ENCODE data around the gene COBL. TPM values are rescaled to one million over a fixed set of nuclear protein-coding genes. Genes with fewer than 3 reads are reported as not detected.

COBL gene
- total RNA-seq, 2 donors from 2014 or later = 36.5 to 46.6 TPM

DNA sequence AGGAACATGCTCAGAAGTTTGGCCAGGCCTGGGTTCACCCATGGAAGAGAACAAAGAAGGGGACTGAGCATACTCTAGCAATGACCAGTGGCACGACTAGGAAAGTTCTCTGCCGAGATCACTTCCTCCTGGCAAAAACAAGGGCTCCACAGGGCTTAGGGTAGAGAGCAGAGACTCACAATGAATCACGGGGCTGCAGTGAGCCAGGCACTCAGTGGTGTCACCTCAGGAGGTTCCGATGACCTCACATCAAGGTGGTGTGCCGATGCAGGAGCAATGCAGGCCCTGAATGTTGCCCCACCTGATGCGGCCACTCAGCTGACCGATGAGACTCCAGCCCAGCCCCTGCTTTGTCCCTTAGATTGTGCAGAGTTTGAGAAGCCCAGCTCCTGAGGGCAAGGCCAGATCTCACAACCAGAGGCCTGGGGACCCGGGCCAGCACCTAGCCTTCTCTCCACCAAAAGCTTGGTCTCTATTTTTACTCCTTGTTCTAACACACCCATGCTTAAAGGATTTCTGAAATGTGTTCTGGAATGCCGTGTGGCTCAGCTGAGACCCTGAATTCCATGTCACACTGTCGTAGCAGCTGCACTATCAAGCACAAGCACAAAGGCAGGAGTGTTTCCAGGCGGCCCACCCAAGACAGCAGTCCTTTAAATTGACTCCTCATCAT is 60.9 kb downstream of the COBL start:
- WGBS = 87% methylated on average over 11 of the region's 11 CpGs
- Histone ChIP-seq H3K9me3 (no peaks in the 10 kb centered on the region), H3K36me3 (no peaks in the 10 kb centered on the region), H3K27ac (no peak overlapping the region), H3K27me3 (replicated peaks; ENCODE audit: insufficient read depth) (no peaks in the 10 kb centered on the region), H3K4me3 (no peak overlapping the region), H3K4me1 (replicated peaks) (peaks cover 9% of the 10 kb centered on the region)
- no peak for DNase-seq (ENCODE audit: low spot score)
- intact Hi-C loops (cut with DNase I) = no loop called here
- TF ChIP-seq, protein P1, sequence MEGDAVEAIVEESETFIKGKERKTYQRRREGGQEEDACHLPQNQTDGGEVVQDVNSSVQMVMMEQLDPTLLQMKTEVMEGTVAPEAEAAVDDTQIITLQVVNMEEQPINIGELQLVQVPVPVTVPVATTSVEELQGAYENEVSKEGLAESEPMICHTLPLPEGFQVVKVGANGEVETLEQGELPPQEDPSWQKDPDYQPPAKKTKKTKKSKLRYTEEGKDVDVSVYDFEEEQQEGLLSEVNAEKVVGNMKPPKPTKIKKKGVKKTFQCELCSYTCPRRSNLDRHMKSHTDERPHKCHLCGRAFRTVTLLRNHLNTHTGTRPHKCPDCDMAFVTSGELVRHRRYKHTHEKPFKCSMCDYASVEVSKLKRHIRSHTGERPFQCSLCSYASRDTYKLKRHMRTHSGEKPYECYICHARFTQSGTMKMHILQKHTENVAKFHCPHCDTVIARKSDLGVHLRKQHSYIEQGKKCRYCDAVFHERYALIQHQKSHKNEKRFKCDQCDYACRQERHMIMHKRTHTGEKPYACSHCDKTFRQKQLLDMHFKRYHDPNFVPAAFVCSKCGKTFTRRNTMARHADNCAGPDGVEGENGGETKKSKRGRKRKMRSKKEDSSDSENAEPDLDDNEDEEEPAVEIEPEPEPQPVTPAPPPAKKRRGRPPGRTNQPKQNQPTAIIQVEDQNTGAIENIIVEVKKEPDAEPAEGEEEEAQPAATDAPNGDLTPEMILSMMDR (IDR thresholded peaks at IDR 0.05) = no peak
- no peak for TF ChIP-seq POLR2A (IDR thresholded peaks at IDR 0.05)
- no peak for TF ChIP-seq POLR2AphosphoS5 (IDR thresholded peaks at IDR 0.05)

DNA sequence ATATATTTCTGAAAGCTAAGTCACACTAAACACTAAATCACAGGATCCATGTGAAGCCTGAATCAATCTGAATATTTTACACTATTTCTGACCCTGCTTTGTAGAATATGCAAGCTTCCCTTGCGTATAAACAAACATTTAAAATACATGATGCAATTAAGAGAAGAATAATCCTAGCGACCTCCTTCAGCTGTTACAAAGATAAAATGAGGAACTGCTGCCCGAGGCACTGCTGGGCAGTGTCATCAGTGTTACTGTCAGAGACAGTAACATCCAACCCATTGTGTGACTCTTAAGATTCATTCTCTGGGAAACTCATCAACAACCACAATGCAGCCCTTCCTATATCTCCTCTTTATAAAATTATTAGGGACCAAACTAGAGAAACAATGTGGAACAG is 61.6 kb downstream of the COBL start:
- Histone ChIP-seq H3K36me3 (no peaks in the 10 kb centered on the region), H3K27me3 (replicated peaks; ENCODE audit: insufficient read depth) (no peaks in the 10 kb centered on the region), H3K4me1 (replicated peaks) (peaks cover 9% of the 10 kb centered on the region), H3K9me3 (no peaks in the 10 kb centered on the region), H3K27ac (no peak overlapping the region), H3K4me3 (no peak overlapping the region)
- 82% methylated on average over 3 of the region's 3 CpGs for WGBS
- intact Hi-C loops (cut with DNase I) = no loop called here
- no peak for DNase-seq (ENCODE audit: low spot score)
- TF ChIP-seq POLR2A (IDR thresholded peaks at IDR 0.05) (no peak), POLR2AphosphoS5 (IDR thresholded peaks at IDR 0.05) (no peak)
- TF ChIP-seq, protein P1 (IDR thresholded peaks at IDR 0.05) = no peak

- H3K4me3 ChIP-seq = no peak overlapping the region
- 89% methylated on average over 3 of the region's 3 CpGs for WGBS
- H3K4me1 ChIP-seq (replicated peaks) = peaks cover 9% of the 10 kb centered on the region
- H3K27me3 ChIP-seq (replicated peaks; ENCODE audit: insufficient read depth) = no peaks in the 10 kb centered on the region
- intact Hi-C loops (cut with DNase I) = no loop called here
- H3K27ac ChIP-seq = no peak overlapping the region
- H3K36me3 ChIP-seq = no peaks in the 10 kb centered on the region
- DNase-seq (ENCODE audit: low spot score) = no peak
- H3K9me3 ChIP-seq = no peaks in the 10 kb centered on the region
- TF ChIP-seq POLR2A (IDR thresholded peaks at IDR 0.05) (no peak), POLR2AphosphoS5 (IDR thresholded peaks at IDR 0.05) (no peak)
- TF ChIP-seq, protein P1 (IDR thresholded peaks at IDR 0.05) = peak in 1 of 4 experiments; percentile 27
Observed at GRCh38 chr7:51253157-51253556, 63.5 kb downstream of the COBL start.

DNA sequence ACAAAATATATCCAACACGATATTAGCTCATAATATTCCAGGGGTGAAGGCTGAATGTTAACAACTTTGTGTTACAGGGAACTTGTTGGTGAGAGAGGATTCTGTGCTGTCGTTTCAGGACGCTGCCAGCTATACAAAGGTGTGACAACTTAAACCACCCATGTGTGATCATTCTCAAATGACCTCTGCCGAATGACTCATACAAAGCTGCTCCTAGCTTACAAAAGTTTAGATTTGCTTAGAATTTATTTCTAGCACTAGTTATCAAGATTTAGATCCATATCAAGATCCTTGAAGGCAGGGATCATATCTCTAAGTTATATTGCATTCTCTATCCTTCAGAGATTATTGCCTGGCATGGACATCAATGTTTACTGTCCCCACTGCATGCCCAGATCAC is 65.3 kb downstream of the COBL start:
- H3K36me3 ChIP-seq = no peaks in the 10 kb centered on the region
- intact Hi-C loops (cut with DNase I) = no loop called here
- TF ChIP-seq, protein P1 (IDR thresholded peaks at IDR 0.05) = no peak
- TF ChIP-seq POLR2A (IDR thresholded peaks at IDR 0.05) (no peak), POLR2AphosphoS5 (IDR thresholded peaks at IDR 0.05) (peak; percentile 33)
- DNase-seq (ENCODE audit: low spot score) = no peak
- H3K27ac ChIP-seq = peak overlapping the region; percentile 3 to 56
- H3K4me3 ChIP-seq = no peak overlapping the region
- 24% methylated on average over 4 of the region's 4 CpGs for WGBS
- H3K9me3 ChIP-seq = no peaks in the 10 kb centered on the region
- H3K27me3 ChIP-seq (replicated peaks; ENCODE audit: insufficient read depth) = no peaks in the 10 kb centered on the region
- peaks cover 9% of the 10 kb centered on the region for H3K4me1 ChIP-seq (replicated peaks)

DNA sequence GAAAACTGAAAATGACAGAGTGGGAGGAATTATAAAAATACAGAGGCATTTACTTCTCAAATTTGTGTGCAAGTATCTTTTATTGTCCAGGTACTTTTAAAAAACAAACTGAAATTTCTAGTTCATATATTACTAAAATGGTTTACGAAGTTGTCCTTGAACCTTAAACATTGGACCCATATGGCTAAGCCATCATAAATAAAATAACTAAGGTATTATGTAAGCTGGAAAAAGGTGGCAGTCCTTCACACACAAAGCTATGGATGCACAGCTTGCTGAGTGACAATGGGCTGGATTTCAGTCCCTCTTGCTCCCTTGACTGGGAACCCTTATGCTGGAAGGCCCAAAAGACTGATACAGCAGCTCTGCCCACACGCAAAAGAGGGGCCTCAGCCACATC is 66.1 kb downstream of the COBL start:
- no peak for DNase-seq (ENCODE audit: low spot score)
- no peak overlapping the region for H3K4me3 ChIP-seq
- no peaks in the 10 kb centered on the region for H3K27me3 ChIP-seq (replicated peaks; ENCODE audit: insufficient read depth)

More for the DNA sequence above, 66.1 kb downstream of the COBL start:
- no peak for TF ChIP-seq POLR2AphosphoS5 (IDR thresholded peaks at IDR 0.05)
- TF ChIP-seq POLR2A (IDR thresholded peaks at IDR 0.05) = no peak
- TF ChIP-seq, protein P1 (IDR thresholded peaks at IDR 0.05) = no peak
- intact Hi-C loops (cut with DNase I) = no loop called here
- no peaks in the 10 kb centered on the region for H3K9me3 ChIP-seq
- H3K27ac ChIP-seq = peak overlapping the region in 1 of 2 donors; percentile 56
- 95% methylated on average over 2 of the region's 2 CpGs for WGBS
- H3K36me3 ChIP-seq = no peaks in the 10 kb centered on the region
- peaks cover 9% of the 10 kb centered on the region for H3K4me1 ChIP-seq (replicated peaks)

All from prostate gland (tissue), 2 donors.